Ureter (tissue), 1 donor: Measurements from ENCODE around the gene ZNF768. TPM values are rescaled to one million over a fixed set of nuclear protein-coding genes. Genes with fewer than 3 reads are reported as not detected.
"Not testable (repeated sequence)": the region's sequence is repeated elsewhere in the genome, so short reads cannot be mapped to it uniquely, and the experiment has no call there.

Experiments used
- DNase-seq: peaks from one replicate; pipeline ENCODE4 v3.0.0-alpha.2; 2020; ENCODE audit warnings: low spot score
- total RNA-seq: library from RNA; stranded (reverse); gene quantifications from one replicate; pipeline ENCODE4 v1.2.4, GENCODE V29; 2023
- donor health status: DM: yes; HTN: yes; CAD: no.

ZNF768 gene
- total RNA-seq, 1 donor from 2014 or later: 37.6 TPM

GRCh38 chr16:30533146-30533522 is 6.8 kb upstream of the ZNF768 start:
- DNase-seq: no peak

DNA sequence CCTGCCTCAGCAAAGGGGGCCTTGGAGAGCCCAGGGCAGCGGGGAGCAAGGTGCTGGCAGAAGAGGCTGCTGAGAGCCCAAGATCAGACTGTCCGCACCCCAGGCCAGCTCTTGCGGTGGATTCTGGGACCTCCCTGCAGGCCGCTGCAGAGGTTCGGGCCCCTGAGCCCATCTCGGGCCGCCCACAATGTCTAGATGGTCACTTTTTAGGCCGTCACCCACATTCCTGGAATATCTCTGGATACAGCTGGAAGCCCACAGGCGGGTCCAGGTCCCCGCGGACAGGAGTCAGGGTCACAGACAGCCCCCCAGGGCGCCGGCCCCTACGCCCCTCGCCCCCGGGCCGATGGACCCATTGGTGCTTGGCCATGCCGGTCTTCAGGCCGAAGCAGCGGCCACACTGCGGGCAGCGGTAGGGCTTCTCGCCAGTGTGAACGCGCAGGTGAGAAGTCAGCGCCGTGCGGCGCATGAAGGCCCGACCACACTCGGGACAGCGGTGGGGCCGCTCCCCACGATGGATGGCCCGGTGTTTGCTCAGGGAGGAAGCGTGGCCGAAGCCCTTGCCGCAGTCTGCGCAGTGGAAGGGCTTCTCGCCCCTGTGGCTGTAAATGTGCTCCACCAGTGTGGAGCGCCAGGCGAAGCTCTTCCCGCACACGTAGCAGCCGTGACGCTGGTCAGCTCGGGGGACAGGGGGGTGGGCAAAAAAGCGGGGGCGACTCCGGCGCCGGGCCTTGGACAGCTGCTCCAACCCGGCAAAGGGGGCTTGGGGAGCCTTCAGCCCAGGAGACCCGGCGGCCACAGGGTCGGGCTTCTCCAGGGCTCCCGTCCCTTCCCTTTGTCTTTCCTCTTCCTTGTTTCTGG is 6.1 kb upstream of the ZNF768 start:
- DNase-seq: no peak

GRCh38 chr16:30530163-30531037 is 4.0 kb upstream of the ZNF768 start:
- no peak for DNase-seq

DNA sequence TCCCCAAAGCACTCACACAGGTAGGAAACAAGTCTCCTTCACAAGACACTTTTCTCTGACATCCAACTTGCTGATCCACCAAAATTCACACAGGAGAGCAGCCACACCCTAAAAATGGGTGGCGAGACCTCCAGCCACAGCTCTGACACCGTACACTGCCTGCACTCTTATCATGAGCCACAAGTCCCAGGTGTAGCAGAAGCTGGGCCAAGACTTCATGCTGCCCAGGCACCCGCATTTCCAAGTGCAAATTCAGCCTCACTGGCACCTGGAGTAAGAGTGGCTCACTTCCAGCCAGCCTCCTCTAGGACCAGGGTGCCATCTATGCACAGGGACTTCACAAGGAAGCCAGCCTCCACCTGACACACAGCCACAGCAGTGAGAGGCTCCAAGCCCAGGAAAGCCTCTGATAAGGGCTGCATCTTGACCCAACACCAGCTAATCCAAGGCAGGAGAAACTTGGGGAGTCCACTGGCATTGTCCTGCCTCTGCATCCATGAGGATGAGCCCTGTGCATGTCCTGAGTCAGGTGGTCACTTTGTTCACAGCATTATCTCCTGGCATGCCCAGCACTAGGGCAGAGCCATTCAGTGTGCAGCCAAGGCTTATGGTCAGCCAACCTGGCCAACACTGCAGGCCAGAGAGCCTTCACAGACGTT is 2.6 kb upstream of the ZNF768 start:
- DNase-seq: no peak

GRCh38 chr16:30527635-30528178 is 1.3 kb upstream of the ZNF768 start:
- DNase-seq: peak; percentile 70

DNA sequence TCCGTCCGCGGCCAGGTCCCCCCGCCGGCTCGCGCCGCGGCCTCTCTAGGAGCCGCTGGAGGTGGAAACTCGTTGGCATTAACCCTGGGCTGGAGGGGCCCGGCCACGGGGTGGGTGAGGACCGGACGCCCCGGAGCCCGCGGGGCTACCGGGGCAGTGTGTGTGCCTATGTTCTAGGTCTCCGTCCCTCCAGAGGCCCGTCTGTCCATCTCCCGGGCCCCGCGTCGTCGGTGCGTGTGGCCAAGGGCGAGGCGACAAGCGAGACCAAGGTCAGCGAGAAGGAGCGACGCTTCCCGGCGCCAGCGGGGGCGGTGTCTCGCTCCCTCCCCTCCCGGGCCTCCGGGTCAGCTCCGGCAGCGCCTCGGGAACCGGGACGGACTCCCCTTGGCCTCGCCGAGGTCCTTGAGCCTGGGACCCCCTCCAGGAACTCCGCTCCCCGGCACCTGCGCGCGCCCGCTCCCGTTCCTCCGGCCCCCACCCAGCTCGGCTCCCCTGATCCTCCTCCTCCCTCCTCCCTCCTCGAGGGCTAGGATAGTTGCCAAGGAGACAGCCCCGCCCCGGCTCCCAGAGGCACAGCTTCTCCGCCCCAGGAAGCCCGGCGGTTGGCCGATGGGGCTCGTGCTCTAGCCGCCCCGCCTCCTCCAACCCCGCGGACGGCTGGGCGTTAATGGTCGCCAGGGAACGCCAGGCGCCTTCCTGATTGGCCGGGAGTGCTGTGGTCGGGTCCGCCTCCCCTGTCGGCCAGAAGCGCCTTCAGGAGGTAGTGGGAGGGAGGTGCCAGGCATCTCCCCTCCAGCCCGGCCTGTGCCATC is 663 bp upstream of the ZNF768 start:
- DNase-seq: peak; percentile 98

DNA sequence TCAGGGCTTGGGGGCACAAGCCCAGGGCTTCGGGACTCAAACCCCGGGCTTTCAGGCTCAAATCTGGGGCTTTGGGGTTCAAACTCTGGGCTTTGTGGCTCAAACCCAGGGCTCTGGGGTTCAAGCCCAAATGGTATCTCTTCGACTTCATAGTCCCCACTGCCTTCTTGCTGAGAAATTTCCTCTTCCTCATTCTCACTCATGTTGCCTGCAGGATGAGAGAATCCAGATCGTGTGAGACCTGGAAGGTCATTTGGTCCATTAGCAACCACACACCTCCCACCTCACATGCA is 576 bp downstream of the ZNF768 start:
- no peak for DNase-seq

DNA sequence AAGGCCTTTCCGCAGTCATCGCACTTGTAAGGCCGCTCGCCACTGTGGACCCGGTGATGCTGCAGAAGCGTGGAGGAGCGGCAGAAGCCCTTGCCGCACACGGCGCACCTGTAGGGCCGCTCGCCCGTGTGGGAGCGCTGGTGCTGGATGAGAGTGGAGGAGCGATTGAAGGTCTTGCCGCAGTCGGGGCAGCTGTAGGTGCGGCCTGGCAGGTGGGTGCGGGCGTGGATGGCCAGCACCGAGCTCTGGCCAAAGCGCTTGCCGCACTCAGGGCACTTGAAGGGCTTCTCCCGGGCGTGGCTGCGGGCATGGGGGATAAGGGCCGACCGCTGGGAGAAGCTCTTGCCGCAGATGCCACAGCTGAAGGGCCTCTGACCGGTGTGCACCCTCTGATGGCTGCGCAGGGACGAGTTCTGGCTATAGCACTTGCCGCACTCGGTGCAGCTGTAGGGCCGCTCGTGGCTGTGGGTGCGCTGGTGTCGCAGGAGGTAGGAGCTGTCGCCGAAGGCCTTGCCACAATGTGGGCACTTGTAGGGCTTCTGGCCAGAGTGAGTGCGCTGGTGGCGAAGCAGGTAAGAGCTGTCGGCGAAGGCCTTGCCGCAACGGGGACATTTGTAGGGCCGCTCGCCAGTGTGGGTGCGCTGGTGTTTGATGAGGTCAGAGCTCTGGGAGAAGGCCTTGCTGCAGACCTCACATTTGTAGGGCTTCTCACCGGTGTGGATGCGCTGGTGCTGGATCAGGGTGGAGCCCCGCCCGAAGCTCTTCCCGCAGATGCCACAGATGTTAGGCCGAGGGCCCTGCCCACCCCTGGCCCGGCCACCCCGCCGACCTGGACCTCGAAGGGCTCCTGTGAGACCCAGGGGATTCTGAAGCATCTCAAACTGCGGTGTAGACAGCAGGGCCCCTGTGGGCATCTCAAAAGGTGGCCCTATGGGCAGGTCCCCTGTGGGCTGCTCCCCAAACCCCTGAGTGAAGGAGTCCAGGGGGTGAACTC is 1.5 kb downstream of the ZNF768 start:
- DNase-seq: no peak

DNA sequence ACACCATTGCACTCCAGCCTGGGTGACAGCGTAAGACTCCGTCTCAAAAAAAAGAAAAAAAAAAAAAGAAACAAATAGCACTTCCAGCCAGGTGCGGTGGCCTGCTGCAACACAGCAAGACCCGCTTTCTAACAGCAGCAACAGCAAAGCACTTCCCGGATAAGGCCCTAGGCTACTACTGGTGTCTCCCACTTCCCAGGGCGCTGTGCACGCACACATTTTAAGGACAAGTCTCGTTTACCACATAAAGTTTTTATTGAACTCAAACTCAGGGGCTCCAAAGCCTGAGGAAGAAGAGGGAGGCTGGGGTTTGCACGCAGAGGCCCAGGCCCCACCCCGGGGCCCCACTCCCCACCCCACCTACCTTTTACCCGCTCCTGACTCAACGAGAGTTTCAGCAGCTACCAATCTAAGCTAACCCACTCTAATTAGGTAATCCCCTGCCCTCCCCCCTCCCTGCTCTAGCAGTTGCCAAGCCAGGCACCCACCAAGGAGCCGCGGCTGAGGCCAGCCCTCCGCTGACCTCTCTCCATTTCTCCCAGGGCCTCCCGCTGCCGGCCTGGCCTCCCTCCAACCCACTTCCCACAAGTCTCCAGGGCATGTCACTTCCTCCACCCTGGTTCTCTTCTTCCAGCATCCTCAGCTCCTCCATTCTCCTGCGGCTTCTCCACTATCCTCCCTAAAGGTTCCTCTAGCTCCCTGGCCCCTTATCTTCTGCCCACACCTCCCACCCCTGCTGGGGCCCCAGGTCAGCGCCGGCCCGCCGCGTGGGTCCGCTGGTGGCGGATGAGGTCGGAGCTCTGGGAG is 2.4 kb downstream of the ZNF768 start:
- DNase-seq: no peak

DNA sequence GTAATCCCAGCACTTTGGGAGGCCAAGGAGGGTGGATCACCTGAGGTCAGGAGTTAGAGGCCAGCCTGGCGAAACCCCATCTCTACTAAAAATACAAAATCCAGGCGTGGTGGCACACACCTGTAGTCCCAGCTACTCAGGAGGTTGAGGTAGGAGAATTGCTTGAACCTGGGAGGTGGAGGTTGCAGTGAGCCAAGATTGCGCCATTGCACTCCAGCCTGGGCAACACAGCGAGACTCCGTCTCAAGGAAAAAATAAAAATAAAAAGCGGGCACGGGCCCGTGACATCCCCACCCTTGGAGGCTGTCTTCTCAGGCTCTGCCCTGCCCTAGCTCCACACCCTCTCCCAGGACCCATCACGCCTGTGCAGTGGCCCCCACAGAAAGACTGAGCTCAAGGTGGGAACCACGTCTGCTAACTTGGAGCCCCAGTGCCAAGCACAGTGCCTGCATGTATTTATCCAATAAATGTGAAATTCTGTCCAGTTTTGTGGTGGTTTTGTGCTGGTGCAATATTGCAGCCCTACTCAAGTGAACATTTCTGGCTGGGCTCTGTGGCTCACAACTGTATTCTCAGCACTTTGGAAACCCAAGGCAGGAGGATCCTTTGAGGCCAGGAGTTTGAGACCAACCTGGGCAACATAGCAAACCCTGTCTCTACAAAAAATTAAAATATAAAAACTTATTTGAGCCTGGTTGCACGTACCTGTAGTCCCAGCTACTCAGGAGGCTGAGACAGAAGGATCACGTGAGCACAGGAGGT is 3.5 kb downstream of the ZNF768 start:
- DNase-seq: not testable (repeated sequence)

GRCh38 chr16:30521873-30522641 is 4.3 kb downstream of the ZNF768 start:
- DNase-seq: no peak

- DNase-seq: no peak
These were observed 4.9 kb downstream of the ZNF768 start for GRCh38 chr16:30521476-30521872.

- DNase-seq: no peak
These were observed 7.0 kb downstream of the ZNF768 start for GRCh38 chr16:30519120-30520049.

- no peak for DNase-seq
These were observed 7.8 kb downstream of the ZNF768 start for GRCh38 chr16:30518552-30518951.

DNA sequence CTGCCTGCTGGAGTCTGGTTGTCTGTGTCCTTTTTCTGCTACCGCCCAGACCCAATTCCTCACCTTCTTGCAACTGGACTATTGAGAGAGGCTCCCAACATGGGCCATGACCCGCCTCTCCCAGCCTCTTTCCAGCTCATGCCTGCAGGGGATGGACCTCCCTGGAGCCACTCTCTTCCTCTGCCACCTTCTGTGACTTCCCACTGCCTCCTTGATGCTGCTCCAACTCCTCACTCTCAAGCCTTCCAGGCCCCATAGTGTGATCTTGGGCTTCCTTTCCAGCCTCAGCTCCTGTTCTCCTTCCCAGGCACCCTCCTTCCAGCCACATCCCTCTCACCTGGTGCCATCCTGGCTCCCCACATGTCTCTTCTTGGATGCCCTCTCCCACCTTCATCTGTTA is 11.1 kb downstream of the ZNF768 start:
- no peak for DNase-seq

DNA sequence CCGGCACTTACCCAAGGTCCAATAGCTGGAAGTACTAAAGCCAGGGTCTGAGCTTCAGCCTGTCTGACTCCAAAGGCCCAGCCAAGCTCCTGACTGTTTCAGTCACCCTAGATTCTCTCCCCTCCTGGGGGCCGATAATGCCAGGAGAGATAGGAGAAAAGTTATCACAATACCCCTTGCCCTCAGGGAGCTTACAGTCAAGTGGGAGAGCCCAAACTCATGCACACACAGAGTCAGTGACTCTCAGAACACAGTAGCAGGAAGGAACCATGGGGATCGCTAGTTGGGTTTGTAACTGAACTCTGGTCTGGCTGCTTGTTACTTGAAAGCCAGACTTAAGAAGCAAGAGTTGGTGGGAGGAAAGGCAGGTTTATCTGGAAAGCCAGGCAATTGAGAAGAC is 14.9 kb downstream of the ZNF768 start:
- no peak for DNase-seq
